Measurements from ENCODE around the gene NVL. TPM values are rescaled to one million over a fixed set of nuclear protein-coding genes. Genes with fewer than 3 reads are reported as not detected.
"Not testable (repeated sequence)": the region's sequence is repeated elsewhere in the genome, so short reads cannot be mapped to it uniquely, and the experiment has no call there.

The NVL gene
- polyA plus RNA-seq, 4 donors = 30.5 to 44.6 (median 37.5) TPM

DNA sequence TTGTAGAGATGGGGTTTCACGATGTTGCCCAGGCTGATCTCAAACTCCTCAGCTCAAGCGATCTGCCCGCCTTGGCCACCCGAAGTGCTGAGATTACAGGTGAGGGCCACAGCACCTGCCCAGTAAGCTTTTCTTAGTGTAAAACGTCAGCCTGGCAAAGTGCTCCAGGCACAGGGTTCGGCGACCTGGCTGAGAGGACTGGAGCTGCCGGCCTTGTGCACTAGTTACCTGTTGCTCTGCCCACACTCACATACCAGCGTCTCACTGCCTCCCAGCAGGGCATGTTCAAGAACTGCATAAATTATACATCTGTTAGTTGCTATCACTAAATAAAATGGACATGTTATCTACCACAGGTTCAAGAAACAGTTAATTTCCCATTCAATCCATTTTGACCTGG is 91.8 kb downstream of the NVL start:
- no peak for DNase-seq (ENCODE audit: low read depth in 4 of 4, low spot score in 2 of 4)

DNA sequence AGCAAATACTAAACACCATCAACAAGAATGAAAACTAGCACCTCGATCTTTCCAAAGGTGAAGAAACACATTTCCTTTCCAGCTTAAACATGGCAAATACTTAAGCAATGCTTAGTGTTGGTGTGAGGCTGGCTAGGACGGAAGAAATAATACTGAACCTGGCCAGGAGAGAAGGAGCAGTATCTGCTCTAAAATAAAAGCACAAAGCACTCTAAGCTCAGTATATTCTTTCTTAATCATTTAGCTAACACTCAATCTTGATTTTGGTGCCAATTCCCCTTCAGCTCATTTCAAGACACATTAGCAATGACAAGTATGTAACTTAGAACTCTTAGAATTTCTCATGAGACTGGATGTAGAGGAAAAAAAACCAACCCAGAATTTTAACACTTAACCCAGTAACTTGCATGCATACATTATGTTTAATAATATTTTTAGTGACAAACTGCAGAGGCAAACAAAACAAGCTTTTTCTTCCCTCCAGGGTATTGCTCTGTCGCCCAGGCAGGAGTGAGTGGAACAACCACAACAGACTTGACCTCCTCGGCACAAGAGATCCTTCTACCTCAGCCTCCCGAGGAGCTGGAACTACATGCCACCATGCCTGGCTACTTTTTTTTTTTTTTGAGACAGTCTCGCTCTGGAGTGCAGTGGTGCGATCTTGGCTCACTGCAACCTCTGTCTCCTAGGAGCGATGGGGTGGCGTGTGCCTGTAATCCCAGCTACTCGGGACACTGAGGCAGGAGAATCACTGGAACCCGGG is 92.7 kb downstream of the NVL start:
- no peak for DNase-seq (ENCODE audit: low read depth in 4 of 4, low spot score in 2 of 4)

DNA sequence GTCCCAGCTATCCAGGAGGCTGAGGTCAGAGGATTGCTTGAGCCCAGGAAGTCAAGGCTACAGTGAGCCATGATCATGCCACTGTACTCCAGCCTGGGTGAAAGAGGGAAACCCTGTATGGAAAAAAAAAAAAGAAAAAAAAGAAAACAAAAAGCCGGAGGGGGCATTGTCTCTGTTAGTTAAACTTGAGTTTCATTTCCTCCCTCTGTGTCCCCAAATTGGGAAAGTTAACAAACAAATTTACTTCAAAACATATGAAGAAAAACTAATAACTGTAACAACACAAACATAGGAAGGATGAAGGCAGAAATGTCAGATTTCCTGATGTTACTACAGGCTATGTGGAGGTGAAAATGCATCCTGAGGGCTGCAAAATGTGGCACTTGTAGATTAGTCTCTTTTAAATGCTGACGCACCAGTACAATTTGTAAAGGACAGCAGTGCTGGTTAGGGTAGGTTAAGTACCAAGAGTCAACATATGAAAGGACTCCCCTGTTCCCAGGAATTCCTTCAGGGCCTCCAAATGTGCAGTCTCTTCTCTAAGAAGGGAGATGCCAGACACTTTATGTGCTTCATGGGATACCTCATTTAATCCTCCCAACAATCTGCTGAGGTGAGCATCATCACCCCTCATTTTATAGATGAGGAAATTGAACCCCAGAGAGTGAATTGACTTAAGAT is 94.0 kb downstream of the NVL start:
- DNase-seq (ENCODE audit: low read depth in 4 of 4, low spot score in 2 of 4) = no peak

DNA sequence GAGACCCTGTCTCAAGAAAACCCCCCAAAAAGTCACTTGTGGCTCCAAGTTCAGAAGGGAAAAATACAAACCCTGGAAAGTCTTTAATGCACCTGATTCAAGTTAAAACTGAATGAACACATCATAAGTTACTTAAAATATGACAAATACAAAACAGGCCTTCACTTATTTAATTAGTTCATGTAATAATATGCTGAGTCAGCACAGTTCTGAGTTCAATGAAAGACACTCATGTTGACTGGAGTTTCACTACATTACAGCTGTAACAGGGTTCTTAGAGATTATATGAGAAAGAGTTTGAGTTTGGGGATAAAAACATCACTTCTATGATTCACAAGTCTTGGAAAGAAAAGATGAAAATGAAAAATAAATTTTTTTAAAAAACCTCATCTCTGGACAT is 96.0 kb downstream of the NVL start:
- DNase-seq (ENCODE audit: low read depth in 4 of 4, low spot score in 2 of 4) = no peak

DNA sequence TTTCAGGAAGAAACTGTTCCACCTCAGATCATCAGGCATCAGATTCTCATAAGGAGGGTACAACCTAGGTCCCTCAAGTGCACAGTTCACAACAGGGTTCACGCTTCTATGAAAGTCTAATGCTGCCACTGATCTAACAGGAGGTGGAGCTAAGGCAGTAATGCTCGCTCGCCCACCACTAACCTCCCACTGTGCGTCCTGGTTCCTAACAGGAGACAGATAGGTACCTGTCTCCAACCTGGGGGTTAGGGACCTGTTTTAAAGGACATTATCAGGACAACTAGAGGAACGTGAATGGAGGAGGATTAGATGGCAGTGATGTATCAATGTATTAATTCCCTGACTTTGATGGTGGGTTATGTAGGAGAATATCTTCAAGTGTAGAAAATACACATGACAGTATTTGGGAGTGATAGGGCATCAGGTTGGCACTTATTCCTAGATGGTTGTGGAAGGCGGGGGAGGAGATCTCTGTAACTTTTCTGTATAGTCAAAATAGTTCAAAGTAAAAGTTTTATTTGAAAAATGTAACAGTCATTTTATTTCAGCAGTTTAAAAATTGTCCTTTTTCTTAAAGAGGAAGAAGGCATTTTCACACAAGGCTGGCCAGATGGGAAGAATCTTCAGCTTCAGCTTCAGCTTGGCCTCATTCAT is 103.0 kb downstream of the NVL start:
- no peak for DNase-seq (ENCODE audit: low read depth in 4 of 4, low spot score in 2 of 4)

DNA sequence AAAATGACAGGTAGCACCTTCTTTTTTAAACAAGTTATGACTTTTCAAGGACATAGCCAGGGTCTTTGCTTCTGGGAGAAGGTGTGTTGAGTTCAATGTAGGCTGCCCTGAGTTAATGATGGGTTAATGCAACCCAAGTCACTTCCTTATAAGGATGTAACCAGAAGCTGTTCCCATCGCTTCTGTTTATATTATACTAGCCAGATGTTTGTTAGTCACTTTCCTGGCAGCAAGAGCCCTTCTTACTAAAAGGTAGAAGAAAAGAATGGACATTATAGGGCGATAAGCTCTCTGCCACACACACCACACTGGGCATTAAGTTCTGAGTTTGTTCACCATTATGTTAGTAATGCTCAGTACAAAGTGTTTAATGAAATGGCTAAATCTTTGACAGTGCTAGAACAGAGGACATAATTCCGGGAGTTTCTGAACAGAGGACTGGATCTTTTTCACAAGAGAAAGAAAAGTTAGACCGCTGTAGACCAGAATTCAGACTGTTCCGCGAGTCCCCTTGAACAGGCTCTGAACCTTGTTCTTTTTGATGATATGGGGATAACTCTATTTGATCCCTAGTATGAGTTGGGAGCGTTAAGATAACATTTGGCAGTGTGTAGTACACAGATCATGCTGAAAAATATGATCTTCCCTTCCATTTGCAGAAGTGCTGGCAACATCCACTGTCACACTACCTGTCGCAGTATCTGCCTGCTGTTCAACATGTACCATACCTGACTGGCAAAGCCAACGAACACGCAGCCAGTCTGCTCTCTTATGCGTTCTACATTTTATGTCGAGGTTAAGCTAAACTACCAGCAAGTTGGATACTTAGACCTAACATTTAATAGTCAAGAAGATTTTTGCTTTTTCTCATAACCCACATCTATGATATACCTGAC is 105.9 kb downstream of the NVL start:
- no peak for DNase-seq (ENCODE audit: low read depth in 4 of 4, low spot score in 2 of 4)

DNA sequence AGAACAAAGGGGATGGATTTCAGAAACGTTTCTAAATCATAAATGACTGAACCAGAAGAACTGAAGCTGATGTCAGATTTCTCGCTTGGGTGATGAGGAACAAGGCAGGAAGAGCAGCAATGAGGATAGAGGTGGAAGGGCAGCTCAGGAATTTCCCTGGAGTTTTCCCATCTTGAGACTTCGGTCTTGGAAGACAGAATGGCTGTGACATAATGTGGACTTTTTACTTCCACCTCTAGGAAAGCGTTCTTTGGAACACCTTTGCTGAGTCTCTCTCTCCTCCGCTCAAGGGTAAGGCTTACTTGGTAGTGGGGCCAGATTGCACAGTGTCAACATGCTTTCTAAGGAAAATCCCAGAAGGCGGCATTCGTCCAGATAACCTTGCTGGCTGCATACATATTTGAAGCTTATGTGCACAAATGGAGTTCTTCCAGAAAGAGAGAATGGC is 110.3 kb downstream of the NVL start:
- no peak for DNase-seq (ENCODE audit: low read depth in 4 of 4, low spot score in 2 of 4)

DNA sequence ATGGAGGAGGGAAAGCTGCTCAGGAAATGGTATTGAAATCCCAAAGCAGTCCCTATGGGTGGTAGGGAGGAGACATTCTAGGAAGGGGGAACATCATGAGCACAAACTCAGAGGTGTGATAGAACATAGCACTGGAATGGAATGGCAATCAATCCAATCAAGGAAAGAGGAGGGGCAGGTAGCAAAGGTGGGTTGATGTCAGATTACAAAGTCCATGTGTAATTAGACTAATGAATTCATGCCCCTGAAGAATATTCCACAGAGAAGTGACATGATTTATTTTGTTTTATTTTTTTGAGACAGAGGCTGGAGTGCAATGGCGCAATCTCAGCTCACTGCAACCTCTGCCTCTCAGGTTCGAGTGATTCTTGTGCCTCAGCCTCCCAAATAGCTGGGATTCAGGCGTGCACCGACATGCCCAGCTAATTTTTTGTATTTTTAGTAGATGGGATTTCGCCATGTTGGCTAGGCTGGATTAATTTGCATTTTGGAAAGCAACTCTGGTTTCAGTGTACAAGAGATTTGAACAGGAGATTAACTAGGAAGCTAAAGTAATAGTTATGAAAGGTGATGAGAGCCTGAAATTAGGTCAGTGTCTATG is 110.9 kb downstream of the NVL start:
- no peak for DNase-seq (ENCODE audit: low read depth in 4 of 4, low spot score in 2 of 4)

DNA sequence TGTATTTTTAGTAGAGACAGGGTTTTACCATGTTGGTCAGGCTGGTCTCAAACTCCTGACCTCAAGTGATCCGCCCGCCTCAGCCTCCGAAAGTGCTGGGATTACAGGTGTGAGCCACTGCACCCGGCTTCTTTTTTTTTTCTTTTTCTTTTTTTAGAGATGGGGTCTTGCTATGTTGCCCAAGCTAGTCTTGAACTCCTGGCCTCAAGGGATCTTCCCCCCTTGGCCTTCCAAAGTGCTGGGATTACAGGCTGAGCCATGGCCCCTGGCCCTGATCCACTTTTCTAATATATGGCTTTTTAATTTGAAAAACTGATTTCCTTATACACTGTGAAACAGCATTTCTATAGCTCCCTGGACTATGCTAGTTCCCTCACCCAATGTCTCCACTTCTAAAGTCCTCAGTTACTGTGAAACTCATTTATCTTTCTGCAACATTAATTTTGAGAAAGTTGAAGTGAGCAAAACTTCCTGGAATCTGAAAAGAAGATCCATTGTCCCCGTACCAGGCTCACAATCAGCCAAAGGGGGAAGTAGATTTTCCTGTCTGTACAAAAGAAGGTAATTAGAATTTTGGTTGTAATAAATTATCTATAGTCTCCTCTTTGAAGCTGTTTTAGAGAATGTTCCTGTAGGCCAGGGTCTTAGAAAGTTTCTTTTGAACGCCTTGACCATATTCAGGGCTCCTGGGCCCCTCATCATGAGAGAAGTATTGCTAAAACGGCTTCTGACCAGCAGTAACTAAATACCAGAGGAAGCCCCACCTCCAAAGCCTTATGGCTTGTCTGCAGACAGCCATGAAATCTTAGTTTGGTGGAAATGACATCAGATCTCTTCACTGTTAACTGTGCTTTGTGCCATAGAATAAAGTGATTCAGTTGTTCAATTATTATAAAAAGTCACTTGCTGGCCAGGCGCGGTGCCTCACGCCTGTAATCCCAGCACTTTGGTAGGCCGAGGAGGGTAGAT is 112.0 kb downstream of the NVL start:
- no peak for DNase-seq (ENCODE audit: low read depth in 4 of 4, low spot score in 2 of 4)

DNA sequence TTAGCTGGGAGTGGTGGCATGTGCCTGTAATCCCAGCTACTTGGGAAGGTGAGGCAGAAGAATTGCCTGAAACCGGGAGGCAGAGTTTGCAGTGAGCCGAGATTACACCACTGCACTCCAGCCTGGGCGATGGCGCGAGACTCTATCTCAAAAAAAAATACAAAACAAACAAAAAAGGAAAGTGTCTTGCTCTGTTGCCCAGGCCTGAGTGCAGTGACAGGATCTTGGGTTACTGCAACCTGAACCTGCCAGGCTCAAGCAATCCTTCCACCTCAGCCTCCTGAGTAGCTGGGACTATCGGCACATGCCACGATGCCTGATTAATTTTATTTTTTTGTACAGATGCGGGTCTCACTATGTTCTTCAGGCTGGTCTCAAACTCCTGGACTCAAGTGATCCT is 113.6 kb downstream of the NVL start:
- no peak for DNase-seq (ENCODE audit: low read depth in 4 of 4, low spot score in 2 of 4)

DNA sequence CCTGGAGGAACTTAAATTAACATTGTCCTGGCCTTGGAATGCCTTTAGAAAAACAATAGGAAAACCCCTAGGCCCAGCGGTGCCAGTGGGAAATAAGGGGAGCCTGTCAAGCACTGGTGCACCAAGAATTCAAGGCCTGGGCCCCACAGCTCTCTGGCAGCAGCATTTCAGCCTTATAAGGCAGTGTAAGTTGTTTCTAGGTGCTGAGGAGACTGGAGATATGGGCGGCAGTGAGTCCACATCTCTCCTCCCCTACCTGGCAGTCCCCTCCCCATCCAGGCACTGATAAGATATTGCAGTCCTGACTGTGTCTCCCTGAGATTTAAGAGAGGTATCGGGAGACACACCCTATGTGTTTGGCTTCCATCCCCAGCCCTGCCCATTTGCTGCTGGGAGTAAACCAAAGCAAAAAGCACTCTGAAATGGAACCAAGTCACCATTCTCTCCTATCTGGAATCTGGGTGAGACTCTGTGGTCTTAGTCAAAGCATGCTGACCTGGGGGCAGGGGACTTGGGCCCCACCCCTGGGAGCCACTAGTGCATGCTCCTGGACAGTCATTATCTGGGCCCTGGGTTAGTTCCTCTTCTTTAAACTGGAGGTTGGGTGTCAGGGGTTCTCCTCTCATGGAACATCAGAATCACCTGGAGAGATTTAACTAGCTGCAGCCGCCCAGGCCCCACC is 116.4 kb downstream of the NVL start:
- DNase-seq (ENCODE audit: low read depth in 4 of 4, low spot score in 2 of 4) = no peak

DNA sequence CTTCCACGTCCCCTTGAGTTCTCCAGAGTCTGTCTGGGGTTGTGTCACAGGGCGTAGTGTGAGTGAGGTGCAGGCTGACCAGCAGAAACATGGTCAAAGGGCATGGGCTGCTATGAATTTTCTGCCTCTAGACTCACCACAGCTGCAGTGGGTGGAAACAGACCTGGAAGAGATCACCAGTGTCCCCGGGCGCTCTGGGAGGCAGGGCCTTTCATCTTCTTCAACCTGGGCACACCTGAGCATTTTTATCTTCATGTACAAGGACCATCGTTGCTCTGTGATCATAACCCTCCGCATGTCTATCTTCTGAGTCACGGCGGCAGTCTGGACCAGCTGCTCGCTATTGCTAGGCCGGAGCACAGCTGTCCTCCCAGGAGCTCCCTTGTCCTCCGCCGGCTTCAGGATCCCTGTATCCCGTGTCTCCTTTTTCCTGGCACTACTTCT is 117.3 kb downstream of the NVL start:
- DNase-seq (ENCODE audit: low read depth in 4 of 4, low spot score in 2 of 4) = no peak

DNA sequence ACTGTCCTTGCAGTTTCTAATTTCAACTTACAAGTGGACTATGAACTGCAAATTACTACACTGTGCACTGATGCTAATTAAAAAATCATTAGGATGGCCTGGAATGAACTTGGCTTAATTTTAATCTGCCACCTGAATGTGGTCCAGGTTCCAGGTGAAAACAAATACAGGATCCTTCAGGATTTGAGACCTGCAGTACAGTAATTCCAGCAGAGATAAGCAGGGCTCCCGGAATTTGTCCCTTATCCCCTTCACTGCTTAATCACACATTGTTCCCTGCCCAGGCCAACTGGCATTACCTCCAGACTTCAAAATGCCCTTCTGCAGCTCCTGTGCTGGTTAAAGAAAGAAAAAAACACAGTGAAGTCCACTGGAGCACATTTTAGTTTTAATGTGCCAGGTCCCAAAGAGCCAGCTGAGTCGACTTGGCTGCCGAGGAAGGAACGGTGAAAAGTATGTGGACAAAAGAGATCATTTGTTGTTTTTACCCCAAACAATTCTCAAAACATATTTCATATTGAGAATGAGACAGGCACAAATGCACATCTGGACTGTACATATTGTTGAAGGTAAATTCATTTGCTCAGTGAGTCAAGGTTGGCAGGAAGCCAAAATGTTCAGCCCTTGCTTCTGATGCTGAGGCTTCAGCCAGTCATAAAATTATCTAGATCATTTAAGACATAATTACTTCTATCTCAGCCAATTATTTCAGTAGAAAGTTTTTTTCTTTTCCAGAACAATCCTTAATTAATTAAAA is 118.6 kb downstream of the NVL start:
- no peak for DNase-seq (ENCODE audit: low read depth in 4 of 4, low spot score in 2 of 4)

DNA sequence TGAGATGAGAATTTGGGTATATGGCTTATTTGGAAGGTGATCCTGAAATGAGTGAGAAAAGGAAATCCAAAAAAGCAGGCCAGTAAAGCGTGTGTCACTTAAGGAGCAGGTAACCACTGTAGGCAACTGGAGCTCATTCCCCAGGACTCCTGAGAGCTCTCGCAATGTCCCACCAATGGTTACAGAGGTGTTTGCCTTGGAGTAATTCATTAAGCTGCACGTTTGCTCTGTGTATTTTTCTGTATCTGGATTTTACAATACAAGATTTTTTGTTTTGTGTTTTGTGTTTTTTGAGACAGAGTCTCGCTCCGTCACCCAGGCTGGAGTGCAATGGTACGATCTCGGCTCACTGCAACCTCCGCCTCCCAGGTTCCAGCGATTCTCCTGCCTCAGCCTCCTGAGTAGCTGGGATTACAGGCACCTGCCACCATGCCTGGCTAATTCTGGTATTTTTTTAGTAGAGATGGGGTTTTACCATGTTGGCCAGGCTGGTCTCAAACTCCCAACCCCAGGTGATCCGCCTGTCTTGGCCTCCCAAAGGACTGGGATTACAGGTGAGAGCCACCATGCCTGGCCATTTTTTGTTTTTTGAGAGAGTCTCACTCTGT is 123.9 kb downstream of the NVL start:
- not testable (repeated sequence) for DNase-seq (ENCODE audit: low read depth in 4 of 4, low spot score in 2 of 4)

DNA sequence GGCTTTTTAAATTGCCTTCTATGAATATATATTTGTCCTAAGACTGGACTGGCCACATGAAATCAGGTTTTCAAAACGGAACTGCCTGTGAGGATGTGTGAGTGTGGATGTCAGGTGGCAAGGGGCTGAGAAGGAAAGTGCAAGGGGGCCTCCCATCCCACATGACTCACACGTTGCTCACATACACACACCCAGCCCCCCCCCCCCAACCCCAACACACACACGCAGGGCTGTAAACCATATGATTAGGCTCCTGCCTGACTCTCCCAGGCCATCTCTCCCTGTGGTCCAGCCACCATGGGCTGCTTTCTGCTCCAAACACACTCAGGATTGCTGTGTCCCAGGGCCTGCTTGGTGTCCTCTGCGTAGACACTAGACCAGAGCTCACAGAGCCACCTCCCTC is 124.5 kb downstream of the NVL start:
- no peak for DNase-seq (ENCODE audit: low read depth in 4 of 4, low spot score in 2 of 4)

DNA sequence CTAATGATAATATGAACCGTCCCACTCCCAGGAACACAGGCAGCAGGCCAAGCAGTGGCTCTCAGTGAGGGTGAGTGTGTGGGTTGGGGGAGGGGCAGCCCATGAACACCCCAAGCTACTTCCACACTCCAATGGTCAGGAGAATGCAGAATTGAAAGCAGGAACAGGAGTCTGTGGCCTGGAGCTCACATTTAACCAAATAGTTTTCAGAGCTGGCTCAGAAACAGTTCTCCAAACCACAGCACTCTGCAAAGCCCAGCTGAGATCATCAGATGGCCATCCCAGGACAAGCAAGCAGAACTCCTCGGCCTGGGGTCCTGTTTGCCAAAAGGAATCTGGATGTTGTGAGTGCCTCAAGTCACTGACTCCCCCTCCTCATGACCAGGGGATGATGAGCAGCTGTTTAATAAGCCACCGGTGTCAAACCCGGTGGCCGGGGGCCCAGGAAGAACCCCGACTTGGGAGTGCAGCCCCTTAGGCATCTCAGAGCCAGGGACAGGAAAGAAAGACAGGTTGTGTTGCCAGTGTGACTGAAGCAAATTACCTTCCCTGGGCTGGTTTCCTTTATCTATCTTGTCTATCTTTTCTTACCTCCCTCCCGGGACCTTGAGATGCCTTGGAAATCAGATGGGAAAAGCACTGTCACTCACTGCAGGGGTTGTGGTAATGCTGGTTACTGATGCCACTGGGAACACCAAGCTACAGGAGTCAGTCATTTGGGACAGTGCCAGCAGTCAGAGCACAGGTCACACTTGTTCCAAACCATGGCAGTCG is 126.5 kb downstream of the NVL start:
- no peak for DNase-seq (ENCODE audit: low read depth in 4 of 4, low spot score in 2 of 4)

DNA sequence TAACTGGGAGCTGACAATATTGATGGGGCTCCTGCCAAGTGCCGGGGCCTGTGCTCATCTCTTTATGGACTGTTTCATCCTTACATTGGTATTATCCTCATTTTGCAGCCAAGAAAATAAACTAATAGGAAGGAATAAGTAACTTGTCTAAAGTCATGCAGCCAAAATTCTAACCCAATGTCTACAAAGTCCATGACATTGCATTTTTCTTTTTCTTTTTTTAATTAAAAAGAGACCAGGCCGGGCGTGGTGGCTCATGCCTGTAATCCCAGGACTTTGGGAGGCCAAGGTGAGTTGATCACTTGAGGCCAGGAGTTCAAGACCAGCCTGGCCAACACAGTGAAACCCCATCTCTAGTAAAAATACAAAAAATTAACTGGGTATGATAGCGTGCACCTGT is 128.1 kb downstream of the NVL start:
- DNase-seq (ENCODE audit: low read depth in 4 of 4, low spot score in 2 of 4) = no peak

Measured in left renal cortex interstitium (tissue), 4 donors.